Mesendoderm (in vitro differentiated cells): ENCODE measurements around the gene MAP3K12.

ENCODE experiments used
- DNase-seq: peaks from one replicate; pipeline ENCODE4 v3.0.0; 2013
- H2AK5ac ChIP-seq: 2 replicates; pipeline ENCODE4 v1.6.1; 2013; ENCODE audit warnings: low read length, inconsistent platforms
- H2BK120ac ChIP-seq: 2 replicates; pipeline ENCODE4 v1.6.1; 2013; ENCODE audit warnings: low read depth, mild to moderate bottlenecking, low read length, moderate library complexity, mixed read lengths
- H2BK15ac ChIP-seq: replicated peaks from 2 replicates; pipeline ENCODE4 v1.6.1; 2013; ENCODE audit warnings: low read depth, mild to moderate bottlenecking, moderate library complexity
- H2BK5ac ChIP-seq: 2 replicates; pipeline ENCODE4 v1.6.1; 2013; ENCODE audit warnings: low read length, inconsistent platforms
- H3K18ac ChIP-seq: 2 replicates; pipeline ENCODE4 v1.6.1; 2013; ENCODE audit warnings: mild to moderate bottlenecking, low read length, mixed read lengths
- H3K23ac ChIP-seq: one replicate; pipeline ENCODE4 v1.6.1; 2013; ENCODE audit warnings: low read length
- H3K27ac ChIP-seq: 2 replicates; pipeline ENCODE4 v1.5.1; 2013; ENCODE audit warnings: low read depth, mild to moderate bottlenecking, inconsistent platforms, low read length, moderate library complexity
- H3K27me3 ChIP-seq: 2 replicates; pipeline ENCODE4 v1.6.1; 2013; ENCODE audit warnings: low read length, control low read depth, mild to moderate bottlenecking, inconsistent platforms; ENCODE audit not compliant: insufficient read depth, poor library complexity
- H3K36me3 ChIP-seq: 2 replicates; pipeline ENCODE4 v1.6.1; 2013; ENCODE audit warnings: low read length, inconsistent platforms; ENCODE audit not compliant: control insufficient read depth, insufficient read depth
- H3K4ac ChIP-seq: one replicate; pipeline ENCODE4 v1.6.1; 2013; ENCODE audit warnings: low read depth, mild to moderate bottlenecking, low read length, moderate library complexity
- H3K4me1 ChIP-seq: 2 replicates; pipeline ENCODE4 v1.6.1; 2013; ENCODE audit warnings: low read depth, low read length, inconsistent platforms; ENCODE audit not compliant: control insufficient read depth
- H3K4me2 ChIP-seq: 2 replicates; pipeline ENCODE4 v1.6.1; 2013; ENCODE audit warnings: low read length
- H3K4me3 ChIP-seq: 2 replicates; pipeline ENCODE4 v1.5.1; 2013; ENCODE audit warnings: mild to moderate bottlenecking, low read length
- H3K56ac ChIP-seq: one replicate; pipeline ENCODE4 v1.6.1; 2013; ENCODE audit warnings: low read length
- H3K79me1 ChIP-seq: 2 replicates; pipeline ENCODE4 v1.6.1; 2013; ENCODE audit warnings: low read length, inconsistent platforms
- H3K79me2 ChIP-seq: 2 replicates; pipeline ENCODE4 v1.6.1; 2013; ENCODE audit warnings: mild to moderate bottlenecking, low read length; ENCODE audit not compliant: control insufficient read depth, insufficient read depth
- H3K9ac ChIP-seq: 2 replicates; pipeline ENCODE4 v1.6.1; 2013; ENCODE audit warnings: low read length, inconsistent platforms
- H4K5ac ChIP-seq: one replicate; pipeline ENCODE4 v1.6.1; 2013; ENCODE audit warnings: low read length
- H4K8ac ChIP-seq: one replicate; pipeline ENCODE4 v1.6.1; 2013; ENCODE audit warnings: low read depth, mild to moderate bottlenecking, control low read depth, low read length, moderate library complexity
- WGBS: extraction: QIAGEN DNeasy Blood & Tissue Kit; methylation state at CpG from one replicate; pipeline ENCODE4 v1.1.7; 2013; ENCODE audit warnings: low lambda C conversion rate, missing lambda C conversion rate; ENCODE audit not compliant: insufficient coverage; ENCODE audit errors: extremely low coverage; 5-methylcytosine and 5-hydroxymethylcytosine counted together

MAP3K12 gene

GRCh38 chr12:53514628-53515290, 15.5 kb upstream of the MAP3K12 start:
- WGBS, result no CpG with 5 or more reads among the region's 6 CpGs
- Histone ChIP-seq H2BK120ac (no peak overlapping the region), H3K23ac (no peak overlapping the region), H2BK15ac (no peak overlapping the region), H3K4ac (no peak overlapping the region), H2AK5ac (no peak overlapping the region), H3K27me3 (no peaks in the 10 kb centered on the region), H3K9ac (no peak overlapping the region), H3K36me3 (peaks cover 1% of the 10 kb centered on the region), H2BK5ac (no peak overlapping the region), H4K8ac (no peak overlapping the region), H3K79me1 (no peaks in the 10 kb centered on the region), H4K5ac (no peak overlapping the region), H3K4me2 (no peak overlapping the region), H3K79me2 (no peaks in the 10 kb centered on the region), H3K56ac (no peak overlapping the region), H3K18ac (no peak overlapping the region), H3K4me1 (no peaks in the 10 kb centered on the region), H3K27ac (no peak overlapping the region), H3K4me3 (no peak overlapping the region)
- no peak for DNase-seq

GRCh38 chr12:53513712-53514410, 14.6 kb upstream of the MAP3K12 start:
- no peak overlapping the region for H3K4ac ChIP-seq
- no peaks in the 10 kb centered on the region for H3K79me2 ChIP-seq
- H3K18ac ChIP-seq, result no peak overlapping the region
- H3K23ac ChIP-seq, result no peak overlapping the region
- no CpG with 5 or more reads among the region's 6 CpGs for WGBS
- H3K4me1 ChIP-seq, result no peaks in the 10 kb centered on the region
- no peak overlapping the region for H3K4me2 ChIP-seq
- no peak overlapping the region for H2BK15ac ChIP-seq
- no peak overlapping the region for H2AK5ac ChIP-seq
- no peak overlapping the region for H4K8ac ChIP-seq
- no peak for DNase-seq
- no peak overlapping the region for H2BK120ac ChIP-seq
- H3K9ac ChIP-seq, result no peak overlapping the region
- no peak overlapping the region for H3K27ac ChIP-seq
- no peaks in the 10 kb centered on the region for H3K27me3 ChIP-seq
- H4K5ac ChIP-seq, result no peak overlapping the region
- no peak overlapping the region for H3K4me3 ChIP-seq
- peaks cover 1% of the 10 kb centered on the region for H3K36me3 ChIP-seq
- no peak overlapping the region for H3K56ac ChIP-seq
- no peak overlapping the region for H2BK5ac ChIP-seq
- no peaks in the 10 kb centered on the region for H3K79me1 ChIP-seq

- no peak overlapping the region for H4K5ac ChIP-seq
- no peak overlapping the region for H3K9ac ChIP-seq
- no peak overlapping the region for H4K8ac ChIP-seq
- no peak overlapping the region for H3K56ac ChIP-seq
- H3K27me3 ChIP-seq, result no peaks in the 10 kb centered on the region
- no peak for DNase-seq
- no peak overlapping the region for H2BK120ac ChIP-seq
- H3K36me3 ChIP-seq, result peaks cover 1% of the 10 kb centered on the region
- no peaks in the 10 kb centered on the region for H3K79me1 ChIP-seq
- H2BK5ac ChIP-seq, result no peak overlapping the region
- no peak overlapping the region for H3K23ac ChIP-seq
- no peak overlapping the region for H3K18ac ChIP-seq
- H2BK15ac ChIP-seq, result no peak overlapping the region
- no peak overlapping the region for H3K27ac ChIP-seq
- H3K4me2 ChIP-seq, result no peak overlapping the region
- H2AK5ac ChIP-seq, result no peak overlapping the region
- H3K79me2 ChIP-seq, result no peaks in the 10 kb centered on the region
- no peak overlapping the region for H3K4ac ChIP-seq
- no CpG with 5 or more reads among the region's 9 CpGs for WGBS
- H3K4me1 ChIP-seq, result no peaks in the 10 kb centered on the region
- H3K4me3 ChIP-seq, result no peak overlapping the region
Observed at GRCh38 chr12:53510181-53510812, 11.0 kb upstream of the MAP3K12 start.

- no CpG with 5 or more reads among the region's 7 CpGs for WGBS
- no peak overlapping the region for H3K23ac ChIP-seq
- peak overlapping the region; percentile 47 for H3K56ac ChIP-seq
- H3K4ac ChIP-seq, result no peak overlapping the region
- no peak overlapping the region for H2BK120ac ChIP-seq
- peaks cover 1% of the 10 kb centered on the region for H3K79me1 ChIP-seq
- peak overlapping the region; percentile 22 for H3K9ac ChIP-seq
- no peak overlapping the region for H4K8ac ChIP-seq
- no peak overlapping the region for H2BK15ac ChIP-seq
- H3K4me3 ChIP-seq, result no peak overlapping the region
- H3K27ac ChIP-seq, result no peak overlapping the region
- H3K27me3 ChIP-seq, result no peaks in the 10 kb centered on the region
- H4K5ac ChIP-seq, result no peak overlapping the region
- H2AK5ac ChIP-seq, result no peak overlapping the region
- H3K4me1 ChIP-seq, result no peaks in the 10 kb centered on the region
- H3K36me3 ChIP-seq, result peaks cover under 1% of the 10 kb centered on the region
- no peak overlapping the region for H3K18ac ChIP-seq
- no peak overlapping the region for H3K4me2 ChIP-seq
- H2BK5ac ChIP-seq, result no peak overlapping the region
- no peaks in the 10 kb centered on the region for H3K79me2 ChIP-seq
- DNase-seq, result peak; percentile 89
Observed at GRCh38 chr12:53508534-53509170, 9.4 kb upstream of the MAP3K12 start.

- H3K9ac ChIP-seq, result no peak overlapping the region
- H3K36me3 ChIP-seq, result no peaks in the 10 kb centered on the region
Observed at GRCh38 chr12:53507603-53507885, 8.3 kb upstream of the MAP3K12 start.

More at GRCh38 chr12:53507603-53507885, 8.3 kb upstream of the MAP3K12 start:
- no peak overlapping the region for H3K4me2 ChIP-seq
- WGBS, result no CpG with 5 or more reads among the region's 4 CpGs
- H2BK120ac ChIP-seq, result no peak overlapping the region
- no peak overlapping the region for H3K23ac ChIP-seq
- no peak overlapping the region for H2BK15ac ChIP-seq
- no peak overlapping the region for H3K27ac ChIP-seq
- H3K79me2 ChIP-seq, result no peaks in the 10 kb centered on the region
- no peak overlapping the region for H3K56ac ChIP-seq
- no peak overlapping the region for H2AK5ac ChIP-seq
- no peak overlapping the region for H4K5ac ChIP-seq
- H3K4ac ChIP-seq, result no peak overlapping the region
- no peaks in the 10 kb centered on the region for H3K27me3 ChIP-seq
- no peaks in the 10 kb centered on the region for H3K4me1 ChIP-seq
- peaks cover 2% of the 10 kb centered on the region for H3K79me1 ChIP-seq
- H2BK5ac ChIP-seq, result no peak overlapping the region
- no peak overlapping the region for H4K8ac ChIP-seq
- H3K4me3 ChIP-seq, result no peak overlapping the region
- DNase-seq, result no peak
- H3K18ac ChIP-seq, result no peak overlapping the region
